ENCODE results near the gene ZGPAT.

Gene ZGPAT

DNA sequence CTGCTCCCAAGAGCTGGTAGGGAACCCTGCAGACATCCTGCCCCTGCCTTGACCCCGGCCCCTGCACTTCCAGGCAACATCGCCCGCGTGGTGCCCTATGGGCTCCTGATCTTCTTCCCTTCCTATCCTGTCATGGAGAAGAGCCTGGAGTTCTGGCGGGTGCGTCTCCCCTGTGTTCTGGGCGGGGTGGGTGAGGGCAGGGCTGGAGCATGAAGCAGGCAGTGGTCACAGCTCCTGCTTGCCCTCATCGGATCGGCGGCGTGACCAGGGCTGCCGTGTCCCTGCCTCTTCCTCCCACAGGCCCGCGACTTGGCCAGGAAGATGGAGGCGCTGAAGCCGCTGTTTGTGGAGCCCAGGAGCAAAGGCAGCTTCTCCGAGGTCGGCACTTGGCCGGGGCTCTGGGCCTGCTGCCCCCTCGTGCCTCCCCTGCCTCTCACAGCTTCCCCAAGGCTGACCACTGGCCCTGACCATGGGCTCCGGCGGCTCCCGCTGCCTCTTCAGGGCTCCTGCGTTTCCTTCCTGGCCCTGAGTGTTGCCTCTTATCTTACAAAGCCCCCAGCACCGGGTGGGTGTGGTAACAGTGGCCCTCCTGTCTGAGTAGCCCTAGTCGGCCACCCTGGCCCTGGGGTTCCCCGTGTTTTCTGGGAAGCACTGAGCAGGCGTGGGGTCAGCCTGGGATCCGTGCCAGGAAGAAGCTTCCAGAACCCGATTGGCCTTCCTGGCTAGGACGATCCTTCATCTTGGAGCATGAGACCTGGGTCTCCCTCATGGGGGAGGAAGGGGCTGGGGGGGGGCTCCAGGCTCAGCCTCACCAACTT lies 19.4 kb upstream of the ZGPAT start:
- H3K4me1 ChIP-seq (ENCODE audit: control insufficient read depth in 1 of 2, insufficient read depth in 2 of 2, low read length in 2 of 2): peaks cover 0 to 18% of the 10 kb centered on the region in 2 donors
- no peak overlapping the region for H3K27ac ChIP-seq (ENCODE audit: low read length)
- H3K36me3 ChIP-seq (ENCODE audit: control insufficient read depth in 1 of 2, insufficient read depth in 2 of 2, low read length in 2 of 2): no peaks in the 10 kb centered on the region
- H3K9me3 ChIP-seq (ENCODE audit: control insufficient read depth in 1 of 2, low read length in 2 of 2): no peaks in the 10 kb centered on the region
- no peaks in the 10 kb centered on the region for H3K27me3 ChIP-seq (ENCODE audit: low read depth, low read length)
- H3K4me3 ChIP-seq (ENCODE audit: low read depth in 1 of 2, low read length in 2 of 2): no peak overlapping the region

DNA sequence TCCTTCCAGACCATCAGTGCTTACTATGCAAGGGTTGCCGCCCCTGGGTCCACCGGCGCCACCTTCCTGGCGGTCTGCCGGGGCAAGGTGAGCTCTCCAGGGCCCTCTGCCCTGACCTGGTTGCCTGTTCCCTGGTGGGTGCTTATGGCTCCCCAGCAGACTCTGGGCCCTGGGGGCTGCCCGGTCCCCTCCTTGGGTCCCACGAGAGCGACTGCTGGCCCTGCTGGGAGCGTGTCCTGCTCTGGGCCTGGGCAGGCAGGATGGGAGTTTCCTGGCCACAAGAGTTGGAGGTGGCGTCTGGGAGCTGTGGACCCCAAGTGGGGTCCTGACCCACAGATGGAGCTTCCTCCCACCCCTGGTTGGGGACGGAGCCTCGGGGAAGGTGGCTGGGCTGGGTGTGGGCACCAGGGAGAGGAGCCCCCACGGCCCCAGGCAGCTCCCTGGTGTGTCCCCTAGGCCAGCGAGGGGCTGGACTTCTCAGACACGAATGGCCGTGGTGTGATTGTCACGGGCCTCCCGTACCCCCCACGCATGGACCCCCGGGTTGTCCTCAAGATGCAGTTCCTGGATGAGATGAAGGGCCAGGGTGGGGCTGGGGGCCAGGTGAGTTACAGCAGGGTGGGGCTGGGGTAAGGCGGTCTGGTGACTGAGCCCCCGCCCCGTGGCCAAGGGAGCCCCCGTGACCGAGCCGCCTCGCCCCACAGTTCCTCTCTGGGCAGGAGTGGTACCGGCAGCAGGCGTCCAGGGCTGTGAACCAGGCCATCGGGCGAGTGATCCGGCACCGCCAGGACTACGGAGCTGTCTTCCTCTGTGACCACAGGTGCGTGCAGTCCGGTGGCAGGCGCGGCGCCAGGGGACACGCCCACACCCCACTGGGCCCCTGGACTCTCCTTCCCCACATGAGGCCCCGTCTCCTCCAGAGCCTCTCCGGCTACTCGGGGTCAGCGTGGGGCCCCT lies 18.5 kb upstream of the ZGPAT start:
- peaks cover 0 to 18% of the 10 kb centered on the region in 2 donors for H3K4me1 ChIP-seq (ENCODE audit: control insufficient read depth in 1 of 2, insufficient read depth in 2 of 2, low read length in 2 of 2)
- peaks cover 0 to 5% of the 10 kb centered on the region in 2 donors for H3K36me3 ChIP-seq (ENCODE audit: control insufficient read depth in 1 of 2, insufficient read depth in 2 of 2, low read length in 2 of 2)
- no peaks in the 10 kb centered on the region for H3K27me3 ChIP-seq (ENCODE audit: low read depth, low read length)
- H3K27ac ChIP-seq (ENCODE audit: low read length): no peak overlapping the region
- H3K4me3 ChIP-seq (ENCODE audit: low read depth in 1 of 2, low read length in 2 of 2): no peak overlapping the region
- no peaks in the 10 kb centered on the region for H3K9me3 ChIP-seq (ENCODE audit: control insufficient read depth in 1 of 2, low read length in 2 of 2)

DNA sequence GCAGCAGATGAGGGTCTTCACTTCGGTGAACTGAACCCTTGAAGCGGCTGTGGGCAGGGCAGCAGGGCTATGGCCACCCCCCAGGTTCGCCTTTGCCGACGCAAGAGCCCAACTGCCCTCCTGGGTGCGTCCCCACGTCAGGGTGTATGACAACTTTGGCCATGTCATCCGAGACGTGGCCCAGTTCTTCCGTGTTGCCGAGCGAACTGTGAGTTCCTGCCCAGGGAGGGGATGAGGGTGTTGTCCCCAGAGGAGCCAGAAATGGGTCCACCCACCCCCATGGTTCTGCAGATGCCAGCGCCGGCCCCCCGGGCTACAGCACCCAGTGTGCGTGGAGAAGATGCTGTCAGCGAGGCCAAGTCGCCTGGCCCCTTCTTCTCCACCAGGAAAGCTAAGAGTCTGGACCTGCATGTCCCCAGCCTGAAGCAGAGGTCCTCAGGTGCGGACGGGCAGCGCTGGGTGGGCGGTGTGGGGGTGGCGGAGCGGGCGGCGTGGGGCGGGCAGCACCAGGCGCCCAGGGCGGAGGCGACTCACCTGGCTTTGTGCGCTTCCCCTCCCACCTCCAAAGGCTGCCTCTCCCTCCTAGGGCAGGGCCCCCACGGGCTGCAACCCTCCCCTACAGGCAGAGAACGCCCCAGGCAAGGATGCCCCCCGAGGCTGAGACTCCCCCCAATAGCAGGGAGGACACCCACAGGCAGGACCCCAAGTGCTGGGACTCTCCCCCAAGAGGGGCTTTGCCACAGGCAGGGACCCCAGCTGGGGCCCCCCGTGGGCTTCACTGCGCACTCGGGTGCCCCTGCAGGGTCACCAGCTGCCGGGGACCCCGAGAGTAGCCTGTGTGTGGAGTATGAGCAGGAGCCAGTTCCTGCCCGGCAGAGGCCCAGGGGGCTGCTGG lies 17.6 kb upstream of the ZGPAT start:
- Histone ChIP-seq H3K4me3 (ENCODE audit: low read depth in 1 of 2, low read length in 2 of 2) (no peak overlapping the region), H3K36me3 (ENCODE audit: control insufficient read depth in 1 of 2, insufficient read depth in 2 of 2, low read length in 2 of 2) (peaks cover 0 to 12% of the 10 kb centered on the region in 2 donors), H3K27me3 (ENCODE audit: low read depth, low read length) (no peaks in the 10 kb centered on the region), H3K27ac (ENCODE audit: low read length) (no peak overlapping the region), H3K4me1 (ENCODE audit: control insufficient read depth in 1 of 2, insufficient read depth in 2 of 2, low read length in 2 of 2) (peaks cover 0 to 18% of the 10 kb centered on the region in 2 donors), H3K9me3 (ENCODE audit: control insufficient read depth in 1 of 2, low read length in 2 of 2) (no peaks in the 10 kb centered on the region)

DNA sequence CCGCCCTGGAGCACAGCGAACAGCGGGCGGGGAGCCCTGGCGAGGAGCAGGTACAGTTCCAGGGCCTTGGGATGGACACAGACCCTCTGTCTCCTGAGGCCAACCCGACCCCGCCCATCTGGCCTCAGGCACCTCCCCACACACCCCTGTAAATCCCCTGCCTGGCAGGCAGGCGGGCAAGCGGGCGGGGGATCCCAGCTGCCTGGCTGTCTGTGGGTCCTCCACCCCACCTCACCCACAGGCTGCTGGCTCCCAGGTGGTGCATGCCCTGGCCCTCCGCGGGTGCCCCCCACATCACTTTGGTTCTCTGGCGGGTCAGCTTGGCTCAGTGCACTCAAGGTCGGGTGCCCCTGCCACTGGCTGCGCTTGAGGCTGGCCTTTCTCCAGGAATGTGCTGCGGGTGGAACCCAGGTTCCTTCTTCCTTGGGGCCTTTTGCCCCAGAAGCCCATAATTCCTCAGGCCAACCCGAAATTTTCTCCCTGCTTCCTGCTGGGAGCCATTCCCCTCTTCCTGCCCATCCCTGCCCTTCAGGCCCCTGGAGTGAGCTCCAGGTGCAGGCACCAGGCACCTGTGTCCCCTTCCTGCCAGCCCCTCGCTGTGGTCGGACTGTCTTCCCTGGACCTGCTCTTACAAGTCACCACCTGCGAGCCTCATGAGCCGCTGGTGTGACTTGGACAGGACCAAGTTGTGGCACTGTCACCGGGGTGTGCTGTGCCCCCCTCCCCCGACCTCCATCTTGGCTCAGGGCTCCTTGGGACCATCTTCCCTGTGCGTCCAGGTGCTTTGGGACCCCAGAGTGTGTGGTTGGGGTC lies 16.7 kb upstream of the ZGPAT start:
- H3K4me3 ChIP-seq (ENCODE audit: low read depth in 1 of 2, low read length in 2 of 2): no peak overlapping the region
- no peaks in the 10 kb centered on the region for H3K27me3 ChIP-seq (ENCODE audit: low read depth, low read length)
- peaks cover 0 to 15% of the 10 kb centered on the region in 2 donors for H3K4me1 ChIP-seq (ENCODE audit: control insufficient read depth in 1 of 2, insufficient read depth in 2 of 2, low read length in 2 of 2)
- H3K27ac ChIP-seq (ENCODE audit: low read length): no peak overlapping the region
- H3K36me3 ChIP-seq (ENCODE audit: control insufficient read depth in 1 of 2, insufficient read depth in 2 of 2, low read length in 2 of 2): peaks cover 0 to 18% of the 10 kb centered on the region in 2 donors
- no peaks in the 10 kb centered on the region for H3K9me3 ChIP-seq (ENCODE audit: control insufficient read depth in 1 of 2, low read length in 2 of 2)

DNA sequence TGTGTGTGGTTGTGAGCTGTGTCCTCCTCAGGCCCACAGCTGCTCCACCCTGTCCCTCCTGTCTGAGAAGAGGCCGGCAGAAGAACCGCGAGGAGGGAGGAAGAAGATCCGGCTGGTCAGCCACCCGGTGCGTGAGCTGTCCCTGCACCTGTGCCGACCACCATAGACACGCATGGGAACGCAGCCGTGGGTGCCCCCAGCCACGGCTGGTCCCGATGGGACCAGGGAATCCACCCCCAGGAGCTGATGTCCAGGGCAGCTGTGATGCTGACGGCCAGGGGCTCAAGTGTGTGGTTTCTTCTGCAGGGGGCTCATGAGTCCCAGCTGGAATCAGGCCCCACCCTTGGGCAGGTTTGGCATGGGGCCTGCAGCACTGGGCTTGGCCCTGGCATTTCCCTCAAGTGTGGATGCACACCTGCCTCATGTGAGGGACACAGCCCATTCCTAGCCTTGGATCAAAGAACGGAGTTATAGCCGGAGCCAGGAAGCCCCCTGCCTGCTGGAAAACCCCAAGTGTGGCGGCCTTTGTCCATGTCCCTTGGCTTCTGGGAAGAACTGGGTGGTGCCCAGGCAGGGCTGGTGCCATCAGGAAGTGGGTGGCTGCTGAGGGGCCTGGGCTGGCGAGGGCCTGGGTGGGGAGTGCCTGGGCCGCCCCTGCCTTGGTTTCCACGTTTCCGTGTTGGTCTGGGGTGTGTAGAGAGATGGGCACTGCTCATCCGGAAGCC lies 16.0 kb upstream of the ZGPAT start:
- H3K4me3 ChIP-seq (ENCODE audit: low read depth in 1 of 2, low read length in 2 of 2): no peak overlapping the region
- no peaks in the 10 kb centered on the region for H3K9me3 ChIP-seq (ENCODE audit: control insufficient read depth in 1 of 2, low read length in 2 of 2)
- no peaks in the 10 kb centered on the region for H3K27me3 ChIP-seq (ENCODE audit: low read depth, low read length)
- peaks cover 0 to 11% of the 10 kb centered on the region in 2 donors for H3K4me1 ChIP-seq (ENCODE audit: control insufficient read depth in 1 of 2, insufficient read depth in 2 of 2, low read length in 2 of 2)
- peaks cover 0 to 18% of the 10 kb centered on the region in 2 donors for H3K36me3 ChIP-seq (ENCODE audit: control insufficient read depth in 1 of 2, insufficient read depth in 2 of 2, low read length in 2 of 2)
- no peak overlapping the region for H3K27ac ChIP-seq (ENCODE audit: low read length)

DNA sequence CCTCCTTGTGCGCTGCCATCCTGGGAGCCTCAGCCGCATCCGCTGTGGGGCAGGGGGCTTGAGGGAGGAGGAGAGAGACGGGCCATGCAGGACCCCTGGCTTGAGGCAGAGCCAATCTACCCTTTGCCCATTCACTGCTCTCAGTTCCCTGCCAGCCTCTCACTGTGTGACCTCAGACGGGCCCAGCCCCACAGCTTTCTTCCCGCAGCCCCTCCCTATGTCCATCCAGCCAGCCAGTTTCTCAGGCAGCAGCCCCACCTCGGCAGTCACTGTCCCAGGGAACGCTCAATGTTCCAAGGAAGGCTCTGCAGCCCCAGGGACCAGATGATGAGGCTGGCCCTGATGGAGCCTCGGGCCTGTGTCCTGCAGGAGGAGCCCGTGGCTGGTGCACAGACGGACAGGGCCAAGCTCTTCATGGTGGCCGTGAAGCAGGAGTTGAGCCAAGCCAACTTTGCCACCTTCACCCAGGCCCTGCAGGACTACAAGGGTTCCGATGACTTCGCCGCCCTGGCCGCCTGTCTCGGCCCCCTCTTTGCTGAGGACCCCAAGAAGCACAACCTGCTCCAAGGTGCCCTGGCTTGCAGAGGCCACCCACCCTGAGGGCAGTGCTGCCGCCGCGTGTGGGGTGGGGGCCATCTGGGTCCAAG lies 15.3 kb upstream of the ZGPAT start:
- Histone ChIP-seq H3K27ac (ENCODE audit: low read length) (no peak overlapping the region), H3K36me3 (ENCODE audit: control insufficient read depth in 1 of 2, insufficient read depth in 2 of 2, low read length in 2 of 2) (peaks cover 0 to 18% of the 10 kb centered on the region in 2 donors), H3K4me3 (ENCODE audit: low read depth in 1 of 2, low read length in 2 of 2) (no peak overlapping the region), H3K4me1 (ENCODE audit: control insufficient read depth in 1 of 2, insufficient read depth in 2 of 2, low read length in 2 of 2) (peaks cover 0 to 12% of the 10 kb centered on the region in 2 donors), H3K27me3 (ENCODE audit: low read depth, low read length) (no peaks in the 10 kb centered on the region), H3K9me3 (ENCODE audit: control insufficient read depth in 1 of 2, low read length in 2 of 2) (no peaks in the 10 kb centered on the region)

DNA sequence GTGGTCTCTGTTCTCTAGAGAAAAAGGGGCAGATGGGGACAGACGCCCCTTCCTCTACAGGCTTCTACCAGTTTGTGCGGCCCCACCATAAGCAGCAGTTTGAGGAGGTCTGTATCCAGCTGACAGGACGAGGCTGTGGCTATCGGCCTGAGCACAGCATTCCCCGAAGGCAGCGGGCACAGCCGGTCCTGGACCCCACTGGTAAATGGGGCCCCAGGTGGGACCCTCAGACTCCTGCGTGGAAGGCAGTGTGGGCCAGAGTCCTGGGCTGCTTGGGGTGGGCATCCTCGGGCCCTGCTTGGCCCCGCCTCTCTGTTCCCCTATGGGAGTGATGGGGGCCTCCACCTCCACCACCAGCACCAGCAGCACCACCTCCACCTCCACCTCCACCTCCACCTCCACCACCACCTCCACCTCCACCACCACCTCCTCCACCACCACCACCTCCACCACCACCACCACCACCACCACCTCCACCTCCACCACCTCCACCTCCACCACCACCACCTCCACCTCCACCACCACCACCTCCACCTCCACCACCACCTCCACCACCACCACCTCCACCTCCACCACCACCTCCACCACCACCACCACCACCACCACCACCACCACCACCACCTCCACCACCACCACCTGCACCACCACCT lies 14.6 kb upstream of the ZGPAT start:
- H3K27me3 ChIP-seq (ENCODE audit: low read depth, low read length): no peaks in the 10 kb centered on the region
- H3K4me3 ChIP-seq (ENCODE audit: low read depth in 1 of 2, low read length in 2 of 2): no peak overlapping the region

DNA sequence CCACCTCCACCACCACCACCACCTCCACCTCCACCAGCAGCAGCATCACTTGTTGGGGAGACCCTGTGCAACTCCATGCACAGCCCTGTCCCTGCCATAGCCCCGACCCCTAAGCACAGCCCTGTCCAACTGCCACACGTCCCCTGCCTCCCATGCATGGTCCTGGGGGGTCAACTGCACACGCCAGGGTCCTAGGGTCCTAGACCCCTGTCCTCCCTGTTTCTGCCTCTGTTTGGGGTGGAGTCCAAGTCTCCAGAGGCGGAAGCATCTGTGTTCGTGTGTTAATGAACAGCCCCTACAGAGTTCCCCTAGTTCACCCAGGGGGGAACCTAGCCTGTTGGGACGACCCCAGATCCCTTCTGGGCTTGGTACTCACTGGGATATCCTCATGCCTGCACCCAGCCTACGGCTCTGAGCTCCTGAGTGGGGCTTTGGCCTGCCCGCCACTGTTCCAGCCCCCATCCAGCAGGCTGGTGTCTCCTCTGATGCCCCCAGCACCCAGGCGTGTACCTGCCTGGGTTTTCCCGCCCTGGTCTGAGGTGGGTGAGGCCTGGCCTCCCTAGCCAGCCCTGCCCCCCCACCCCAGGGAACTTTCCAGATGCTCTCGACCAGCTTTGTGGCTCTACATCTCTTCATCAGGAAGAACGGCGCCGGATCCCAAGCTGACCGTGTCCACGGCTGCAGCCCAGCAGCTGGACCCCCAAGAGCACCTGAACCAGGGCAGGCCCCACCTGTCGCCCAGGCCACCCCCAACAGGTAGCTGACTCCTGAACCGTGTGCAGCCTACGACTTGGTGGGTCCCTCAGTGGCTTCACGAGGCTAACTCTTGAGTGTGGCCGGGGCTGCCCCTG lies 13.9 kb upstream of the ZGPAT start:
- Histone ChIP-seq H3K4me3 (ENCODE audit: low read depth in 1 of 2, low read length in 2 of 2) (no peak overlapping the region), H3K36me3 (ENCODE audit: control insufficient read depth in 1 of 2, insufficient read depth in 2 of 2, low read length in 2 of 2) (peaks cover 0 to 18% of the 10 kb centered on the region in 2 donors), H3K27me3 (ENCODE audit: low read depth, low read length) (no peaks in the 10 kb centered on the region), H3K9me3 (ENCODE audit: control insufficient read depth in 1 of 2, low read length in 2 of 2) (no peaks in the 10 kb centered on the region), H3K27ac (ENCODE audit: low read length) (no peak overlapping the region), H3K4me1 (ENCODE audit: control insufficient read depth in 1 of 2, insufficient read depth in 2 of 2, low read length in 2 of 2) (peaks cover 0 to 18% of the 10 kb centered on the region in 2 donors)

More for the DNA sequence above, 14.6 kb upstream of the ZGPAT start:
- peaks cover 0 to 13% of the 10 kb centered on the region in 2 donors for H3K4me1 ChIP-seq (ENCODE audit: control insufficient read depth in 1 of 2, insufficient read depth in 2 of 2, low read length in 2 of 2)
- H3K9me3 ChIP-seq (ENCODE audit: control insufficient read depth in 1 of 2, low read length in 2 of 2): no peaks in the 10 kb centered on the region
- no peak overlapping the region for H3K27ac ChIP-seq (ENCODE audit: low read length)
- peaks cover 0 to 18% of the 10 kb centered on the region in 2 donors for H3K36me3 ChIP-seq (ENCODE audit: control insufficient read depth in 1 of 2, insufficient read depth in 2 of 2, low read length in 2 of 2)
